ENCODE measurements around the gene FAM229B. TPM values are rescaled to one million over a fixed set of nuclear protein-coding genes. Genes with fewer than 3 reads are reported as not detected.

FAM229B gene
- total RNA-seq, 1 donor from 2014 or later, result 11.0 TPM

GRCh38 chr6:112061605-112062004 lies 25.8 kb upstream of the FAM229B start:
- H3K9me3 ChIP-seq, result no peaks in the 10 kb centered on the region
- H3K27ac ChIP-seq, result no peak overlapping the region
- no peak overlapping the region for H3K4me3 ChIP-seq
- intact Hi-C loops (cut with DNase I), result no loop called here
- DNase-seq (ENCODE audit: extremely low spot score in 2 of 2), result no peak
- TF ChIP-seq POLR2AphosphoS5 (IDR thresholded peaks at IDR 0.05; ENCODE audit: insufficient read depth in 1 of 2, low read depth in 1 of 2), result no peak
- no peak for TF ChIP-seq CTCF (IDR thresholded peaks at IDR 0.05)
- no peak for TF ChIP-seq POLR2A (IDR thresholded peaks at IDR 0.05)
- H3K36me3 ChIP-seq, result no peaks in the 10 kb centered on the region
- no peaks in the 10 kb centered on the region for H3K4me1 ChIP-seq
- H3K27me3 ChIP-seq, result no peaks in the 10 kb centered on the region

GRCh38 chr6:112062966-112063365 lies 24.4 kb upstream of the FAM229B start:
- TF ChIP-seq CTCF (IDR thresholded peaks at IDR 0.05) (no peak), POLR2A (IDR thresholded peaks at IDR 0.05) (no peak), POLR2AphosphoS5 (IDR thresholded peaks at IDR 0.05; ENCODE audit: insufficient read depth in 1 of 2, low read depth in 1 of 2) (no peak)
- H3K4me3 ChIP-seq, result no peak overlapping the region
- intact Hi-C loops (cut with DNase I), result no loop called here

GRCh38 chr6:112065426-112065986 lies 21.9 kb upstream of the FAM229B start:
- no peak for TF ChIP-seq POLR2A (IDR thresholded peaks at IDR 0.05)
- no peak for TF ChIP-seq CTCF (IDR thresholded peaks at IDR 0.05)
- no peak for TF ChIP-seq POLR2AphosphoS5 (IDR thresholded peaks at IDR 0.05; ENCODE audit: insufficient read depth in 1 of 2, low read depth in 1 of 2)
- Histone ChIP-seq H3K4me1 (no peaks in the 10 kb centered on the region), H3K27ac (no peak overlapping the region), H3K9me3 (no peaks in the 10 kb centered on the region), H3K27me3 (no peaks in the 10 kb centered on the region), H3K36me3 (peaks cover 0 to 8% of the 10 kb centered on the region in 2 donors), H3K4me3 (no peak overlapping the region)
- no peak for DNase-seq (ENCODE audit: extremely low spot score in 2 of 2)
- intact Hi-C loops (cut with DNase I), result no loop called here

More at GRCh38 chr6:112062966-112063365, 24.4 kb upstream of the FAM229B start:
- Histone ChIP-seq H3K9me3 (no peaks in the 10 kb centered on the region), H3K27ac (no peak overlapping the region), H3K36me3 (no peaks in the 10 kb centered on the region), H3K4me1 (no peaks in the 10 kb centered on the region), H3K27me3 (no peaks in the 10 kb centered on the region)
- no peak for DNase-seq (ENCODE audit: extremely low spot score in 2 of 2)

- Histone ChIP-seq H3K36me3 (peaks cover 0 to 14% of the 10 kb centered on the region in 2 donors), H3K4me3 (no peak overlapping the region), H3K9me3 (no peaks in the 10 kb centered on the region), H3K4me1 (no peaks in the 10 kb centered on the region), H3K27ac (no peak overlapping the region), H3K27me3 (no peaks in the 10 kb centered on the region)
- no peak for DNase-seq (ENCODE audit: extremely low spot score in 2 of 2)
- intact Hi-C loops (cut with DNase I), result no loop called here
- no peak for TF ChIP-seq CTCF (IDR thresholded peaks at IDR 0.05)
- no peak for TF ChIP-seq POLR2AphosphoS5 (IDR thresholded peaks at IDR 0.05; ENCODE audit: insufficient read depth in 1 of 2, low read depth in 1 of 2)
- TF ChIP-seq POLR2A (IDR thresholded peaks at IDR 0.05), result no peak
Observed at GRCh38 chr6:112066606-112067005, 20.8 kb upstream of the FAM229B start.

GRCh38 chr6:112081569-112081968 lies 5.8 kb upstream of the FAM229B start:
- no peak for TF ChIP-seq POLR2AphosphoS5 (IDR thresholded peaks at IDR 0.05; ENCODE audit: insufficient read depth in 1 of 2, low read depth in 1 of 2)
- TF ChIP-seq CTCF (IDR thresholded peaks at IDR 0.05), result no peak
- TF ChIP-seq POLR2A (IDR thresholded peaks at IDR 0.05), result no peak
- H3K4me1 ChIP-seq, result peaks cover 9% of the 10 kb centered on the region
- H3K36me3 ChIP-seq, result peaks cover 5 to 37% of the 10 kb centered on the region in 2 donors
- no peak for DNase-seq (ENCODE audit: extremely low spot score in 2 of 2)
- H3K9me3 ChIP-seq, result no peaks in the 10 kb centered on the region
- intact Hi-C loops (cut with DNase I), result no loop called here
- H3K27ac ChIP-seq, result no peak overlapping the region
- no peak overlapping the region for H3K4me3 ChIP-seq
- no peaks in the 10 kb centered on the region for H3K27me3 ChIP-seq

All from vagina (tissue), 2 donors.